ENCODE data around the gene MAB21L4.

DNA sequence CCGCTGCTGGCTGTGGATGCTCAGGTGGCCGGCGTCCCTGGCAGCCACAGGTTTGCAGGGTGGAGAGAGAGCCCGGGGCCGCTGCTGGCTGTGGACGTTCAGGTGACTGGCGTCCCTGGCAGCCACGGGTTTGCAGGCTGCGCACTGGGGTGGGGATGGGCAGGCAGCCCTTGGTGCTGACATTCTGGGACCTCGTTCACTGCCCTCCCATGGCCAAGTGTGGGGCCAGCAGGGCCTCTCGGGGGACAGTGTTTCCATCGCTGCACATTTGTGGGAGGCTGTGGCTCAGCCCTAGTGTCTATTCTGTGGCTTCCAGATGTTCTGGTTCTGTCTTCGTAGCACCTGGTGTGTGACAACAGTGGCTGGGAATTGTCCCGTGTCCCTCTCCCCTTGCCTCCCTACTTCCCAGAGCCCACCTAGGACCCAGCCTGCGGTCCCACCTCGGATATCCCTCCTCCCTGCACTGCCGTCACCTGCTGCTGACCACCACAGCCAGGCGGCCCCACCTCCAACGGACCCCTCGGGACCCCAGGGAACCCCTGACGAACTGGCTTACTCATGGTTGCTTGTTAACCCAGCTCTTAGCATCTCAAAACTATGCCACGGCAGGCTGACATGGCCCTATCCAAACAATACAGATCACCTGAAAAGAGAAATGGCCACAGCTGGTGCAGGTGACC lies 11.1 kb upstream of the MAB21L4 start:
- TF ChIP-seq, protein P1, sequence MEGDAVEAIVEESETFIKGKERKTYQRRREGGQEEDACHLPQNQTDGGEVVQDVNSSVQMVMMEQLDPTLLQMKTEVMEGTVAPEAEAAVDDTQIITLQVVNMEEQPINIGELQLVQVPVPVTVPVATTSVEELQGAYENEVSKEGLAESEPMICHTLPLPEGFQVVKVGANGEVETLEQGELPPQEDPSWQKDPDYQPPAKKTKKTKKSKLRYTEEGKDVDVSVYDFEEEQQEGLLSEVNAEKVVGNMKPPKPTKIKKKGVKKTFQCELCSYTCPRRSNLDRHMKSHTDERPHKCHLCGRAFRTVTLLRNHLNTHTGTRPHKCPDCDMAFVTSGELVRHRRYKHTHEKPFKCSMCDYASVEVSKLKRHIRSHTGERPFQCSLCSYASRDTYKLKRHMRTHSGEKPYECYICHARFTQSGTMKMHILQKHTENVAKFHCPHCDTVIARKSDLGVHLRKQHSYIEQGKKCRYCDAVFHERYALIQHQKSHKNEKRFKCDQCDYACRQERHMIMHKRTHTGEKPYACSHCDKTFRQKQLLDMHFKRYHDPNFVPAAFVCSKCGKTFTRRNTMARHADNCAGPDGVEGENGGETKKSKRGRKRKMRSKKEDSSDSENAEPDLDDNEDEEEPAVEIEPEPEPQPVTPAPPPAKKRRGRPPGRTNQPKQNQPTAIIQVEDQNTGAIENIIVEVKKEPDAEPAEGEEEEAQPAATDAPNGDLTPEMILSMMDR (IDR thresholded peaks at IDR 0.05): no peak
- no peak for TF ChIP-seq POLR2A (IDR thresholded peaks at IDR 0.05)
